D721Med (cell line): ENCODE measurements around the gene KCNK2.
A peak's percentile ranks its signal among the peaks of the same experiment; 100 is the strongest.

Source experiments
- DNase-seq: peaks from one replicate; pipeline ENCODE4 v3.0.0; 2011; ENCODE audit warnings: low spot score; ENCODE audit not compliant: insufficient read length
- FAIRE-seq: peaks from 2 replicates; lab custom pipeline; 2011; peaks lifted over from hg19 to GRCh38; lab: Jason Lieb, UNC
- CTCF ChIP-seq: IDR thresholded peaks from 2 replicates; pipeline ENCODE4 v1.5.1; 2012; ENCODE audit warnings: mild to moderate bottlenecking, control low read depth; ENCODE audit not compliant: insufficient read depth; ENCODE audit errors: missing control alignments

Gene KCNK2

GRCh38 chr1:215185067-215185620, 102.6 kb downstream of the KCNK2 start:
- no peak for DNase-seq
- FAIRE-seq, result no peak
- no peak for TF ChIP-seq CTCF

- no peak for TF ChIP-seq CTCF
- FAIRE-seq, result peak; percentile 86
- DNase-seq, result no peak
Measured at GRCh38 chr1:215188302-215188950, 105.9 kb downstream of the KCNK2 start.

GRCh38 chr1:215192306-215192705, 109.8 kb downstream of the KCNK2 start:
- DNase-seq (no peak), FAIRE-seq (peak; percentile 41)
- TF ChIP-seq CTCF, result no peak

- DNase-seq, result no peak
- no peak for FAIRE-seq
- no peak for TF ChIP-seq CTCF
Measured at GRCh38 chr1:215198021-215198420, 115.5 kb downstream of the KCNK2 start.

DNA sequence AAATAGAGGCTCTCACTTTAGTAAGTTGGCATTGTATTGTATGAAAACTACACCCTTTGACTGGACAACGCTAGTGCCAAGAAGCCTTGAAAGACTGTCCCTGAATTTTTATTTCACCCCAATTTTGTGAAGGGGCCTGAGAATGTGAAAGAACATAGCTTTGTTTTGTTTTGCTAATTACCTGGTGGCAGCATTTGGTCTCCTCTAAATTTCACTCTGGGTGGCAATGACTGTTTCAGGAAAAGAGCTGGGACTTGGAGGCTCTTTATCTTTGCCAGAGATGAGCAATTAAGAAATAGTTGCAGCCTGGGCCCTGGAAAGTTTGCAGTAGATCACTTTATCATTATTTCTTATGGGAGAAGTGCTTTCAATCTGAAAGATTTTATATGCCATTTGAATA, 117.6 kb downstream of the KCNK2 start:
- FAIRE-seq (no peak), DNase-seq (no peak)
- no peak for TF ChIP-seq CTCF

- FAIRE-seq (no peak), DNase-seq (no peak)
- TF ChIP-seq CTCF, result no peak
Measured at GRCh38 chr1:215201283-215201682, 118.7 kb downstream of the KCNK2 start.

DNA sequence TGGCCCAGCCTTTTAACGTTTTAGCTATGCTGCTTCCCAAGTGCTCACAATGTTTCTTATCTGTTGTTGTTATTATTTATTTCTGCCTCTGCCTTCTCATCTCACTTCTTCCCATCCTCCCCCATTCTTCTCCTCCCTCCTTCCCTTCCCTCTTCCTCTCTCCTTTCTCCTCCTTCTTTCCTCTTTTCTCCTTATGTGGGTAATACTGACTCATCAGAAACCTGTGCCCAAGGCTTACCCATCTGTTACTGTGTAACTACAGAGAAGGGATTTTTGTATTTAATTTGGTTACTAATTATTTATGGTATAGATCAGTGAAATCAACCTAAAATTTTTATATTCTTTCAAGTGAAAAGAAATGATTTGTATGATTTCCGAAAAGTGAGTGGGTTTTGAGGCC, 120.3 kb downstream of the KCNK2 start:
- TF ChIP-seq CTCF, result no peak
- FAIRE-seq, result peak; percentile 38
- no peak for DNase-seq
